ENCODE results near the gene PPBP.

Gene PPBP

DNA sequence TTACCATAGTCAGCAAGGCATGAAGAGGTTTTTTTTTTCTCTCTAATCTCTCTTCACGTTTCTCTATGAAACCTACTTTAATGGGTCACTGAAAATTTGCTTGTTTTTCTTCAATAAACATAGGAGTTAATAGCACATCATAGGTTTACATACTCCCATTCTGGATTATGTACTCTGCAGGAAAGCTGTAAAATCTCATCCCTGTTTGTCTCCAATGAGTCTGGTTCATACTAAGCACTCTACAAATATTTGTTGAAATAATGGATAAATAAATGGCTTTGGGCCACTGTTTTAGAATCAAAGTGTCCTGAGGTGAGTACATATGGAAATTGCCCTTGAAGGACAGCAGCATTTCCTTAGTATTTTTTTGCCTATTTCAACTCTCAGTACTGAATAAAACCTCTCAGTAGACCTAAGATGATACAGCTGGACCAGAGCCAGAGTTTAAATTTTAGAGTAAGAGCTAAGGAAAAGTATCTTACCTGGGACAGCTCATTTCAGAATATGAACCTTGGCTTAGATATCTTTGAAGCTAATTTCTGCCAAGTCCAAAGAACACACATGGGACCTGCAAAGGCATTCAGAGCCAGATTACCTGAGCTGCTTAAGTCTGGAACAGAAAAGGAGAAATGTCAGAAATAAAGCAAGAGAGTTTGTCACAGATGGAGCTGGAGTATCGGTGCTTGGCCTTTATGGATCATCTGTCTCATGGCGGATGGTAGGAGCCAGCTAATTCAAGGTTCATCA lies 40.6 kb downstream of the PPBP start:
- no peak for DNase-seq

- DNase-seq, result no peak
These were observed 42.1 kb downstream of the PPBP start for GRCh38 chr4:73945674-73946449.

- no peak for DNase-seq
These were observed 42.9 kb downstream of the PPBP start for GRCh38 chr4:73945140-73945539.

DNA sequence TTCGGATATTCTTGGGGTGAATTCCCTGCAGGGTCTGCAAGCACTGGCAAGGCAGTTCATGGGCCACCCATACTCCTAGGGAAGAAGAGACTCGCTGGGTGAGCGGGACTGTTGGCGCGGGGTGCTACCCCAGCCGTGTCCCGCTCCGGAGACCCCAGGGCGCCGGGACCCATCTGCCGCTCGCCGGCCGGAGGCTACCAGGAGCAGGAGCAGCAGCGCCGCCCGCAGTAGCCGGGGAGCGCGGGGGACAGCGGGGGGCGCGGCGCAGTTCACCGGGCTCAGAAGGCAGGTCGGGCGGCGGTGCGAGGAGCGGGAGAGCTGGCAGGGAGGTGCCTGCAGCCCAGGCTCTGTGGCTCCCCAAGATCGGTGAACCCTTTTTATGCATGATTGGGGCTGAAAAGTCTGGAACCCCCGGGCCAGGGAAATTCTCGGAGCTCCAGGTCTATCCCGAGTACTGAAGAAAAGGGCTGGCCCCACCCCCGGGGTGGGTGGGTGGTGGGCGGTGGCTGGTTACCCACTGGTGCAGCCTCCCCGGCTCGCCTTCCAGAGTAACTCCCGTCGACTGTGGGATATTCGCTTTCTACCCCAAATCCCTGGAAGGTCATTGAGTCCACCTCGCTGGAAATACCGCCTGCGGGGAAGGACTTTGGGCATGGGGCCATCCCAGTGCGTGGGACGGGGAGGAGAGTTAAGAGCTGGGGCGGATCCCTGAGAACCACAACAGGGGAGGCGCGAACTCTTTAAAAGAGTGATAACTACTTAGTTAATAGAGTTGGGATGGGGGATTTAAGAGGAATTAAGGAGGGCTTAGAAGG lies 43.7 kb downstream of the PPBP start:
- no peak for DNase-seq

DNA sequence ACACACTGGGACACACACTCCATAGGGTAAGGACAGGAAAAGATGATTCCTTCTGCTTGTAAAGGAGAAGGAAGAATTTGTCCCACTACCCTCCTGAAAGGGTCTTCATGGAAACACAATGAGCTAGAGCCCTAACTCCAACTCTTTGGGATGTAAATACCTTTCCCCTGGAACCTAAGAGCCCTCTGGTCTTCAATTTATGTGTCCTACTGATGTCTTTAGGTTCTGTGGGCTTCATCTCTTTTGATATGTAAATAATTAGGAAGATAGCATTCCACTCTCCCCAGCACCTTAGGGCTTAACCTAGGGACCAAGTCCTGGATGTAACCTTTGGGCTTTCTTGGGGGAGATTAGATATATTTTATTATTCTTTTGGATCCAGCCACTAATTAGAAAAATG lies 44.4 kb downstream of the PPBP start:
- no peak for DNase-seq

- DNase-seq, result no peak
These were observed 51.0 kb downstream of the PPBP start for GRCh38 chr4:73936969-73937368.

Data from CD4-positive, alpha-beta T cell treated with Interleukin-15 for 1 hour (primary cell).